ENCODE measurements around the gene NCKAP1.

DNA sequence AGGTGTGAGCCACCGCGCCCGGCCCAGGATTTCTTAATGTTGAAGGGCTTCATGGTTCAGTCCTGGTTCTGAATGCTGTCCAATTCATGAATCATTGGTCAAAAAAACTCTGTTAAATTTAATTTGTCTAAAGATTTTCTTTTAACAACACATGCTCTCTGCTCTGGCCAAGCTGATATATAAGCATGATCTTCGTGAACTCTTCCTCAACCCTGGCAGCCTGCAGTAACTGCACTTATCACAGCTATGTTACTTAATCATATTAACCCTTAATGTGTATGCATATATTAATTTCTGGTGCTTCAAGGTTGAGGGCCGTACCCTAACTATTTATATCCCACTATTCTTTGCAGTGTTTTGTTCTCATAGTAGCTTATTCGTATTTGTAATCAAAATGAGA is 142.5 kb downstream of the NCKAP1 start:
- TF ChIP-seq, protein P1, sequence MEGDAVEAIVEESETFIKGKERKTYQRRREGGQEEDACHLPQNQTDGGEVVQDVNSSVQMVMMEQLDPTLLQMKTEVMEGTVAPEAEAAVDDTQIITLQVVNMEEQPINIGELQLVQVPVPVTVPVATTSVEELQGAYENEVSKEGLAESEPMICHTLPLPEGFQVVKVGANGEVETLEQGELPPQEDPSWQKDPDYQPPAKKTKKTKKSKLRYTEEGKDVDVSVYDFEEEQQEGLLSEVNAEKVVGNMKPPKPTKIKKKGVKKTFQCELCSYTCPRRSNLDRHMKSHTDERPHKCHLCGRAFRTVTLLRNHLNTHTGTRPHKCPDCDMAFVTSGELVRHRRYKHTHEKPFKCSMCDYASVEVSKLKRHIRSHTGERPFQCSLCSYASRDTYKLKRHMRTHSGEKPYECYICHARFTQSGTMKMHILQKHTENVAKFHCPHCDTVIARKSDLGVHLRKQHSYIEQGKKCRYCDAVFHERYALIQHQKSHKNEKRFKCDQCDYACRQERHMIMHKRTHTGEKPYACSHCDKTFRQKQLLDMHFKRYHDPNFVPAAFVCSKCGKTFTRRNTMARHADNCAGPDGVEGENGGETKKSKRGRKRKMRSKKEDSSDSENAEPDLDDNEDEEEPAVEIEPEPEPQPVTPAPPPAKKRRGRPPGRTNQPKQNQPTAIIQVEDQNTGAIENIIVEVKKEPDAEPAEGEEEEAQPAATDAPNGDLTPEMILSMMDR (IDR thresholded peaks at IDR 0.05; ENCODE audit: low read depth, low read length), result no peak
- TF ChIP-seq MYC (IDR thresholded peaks at IDR 0.05; ENCODE audit: low read depth, low read length), result no peak
- no peak for TF ChIP-seq POLR2A (IDR thresholded peaks at IDR 0.05; ENCODE audit: extremely low read depth, insufficient read length)
